ENCODE results near the gene MAGI2.

Gene MAGI2

DNA sequence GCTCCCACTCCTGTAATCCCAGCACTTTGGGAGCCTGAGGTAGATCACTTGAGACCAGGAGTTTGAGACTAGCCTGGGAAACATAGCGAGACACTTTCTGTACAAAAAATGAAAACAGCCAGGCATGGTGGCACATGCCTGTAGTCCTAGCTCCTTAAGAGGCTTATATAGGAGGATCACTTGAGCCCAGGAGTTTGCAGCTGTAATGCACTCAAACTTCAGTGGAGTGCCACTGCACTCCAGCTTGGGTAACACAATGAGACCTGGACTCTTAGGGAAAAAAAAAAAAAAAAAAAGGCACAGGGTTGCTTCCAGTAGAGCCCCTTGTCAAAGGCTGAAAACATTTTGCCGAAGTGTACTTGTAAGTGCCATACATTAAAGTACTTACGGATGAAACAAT is 1459.6 kb downstream of the MAGI2 start:
- no peak overlapping the region for H3K4me3 ChIP-seq (ENCODE audit: low read depth, low read length)
- TF ChIP-seq, protein P1, sequence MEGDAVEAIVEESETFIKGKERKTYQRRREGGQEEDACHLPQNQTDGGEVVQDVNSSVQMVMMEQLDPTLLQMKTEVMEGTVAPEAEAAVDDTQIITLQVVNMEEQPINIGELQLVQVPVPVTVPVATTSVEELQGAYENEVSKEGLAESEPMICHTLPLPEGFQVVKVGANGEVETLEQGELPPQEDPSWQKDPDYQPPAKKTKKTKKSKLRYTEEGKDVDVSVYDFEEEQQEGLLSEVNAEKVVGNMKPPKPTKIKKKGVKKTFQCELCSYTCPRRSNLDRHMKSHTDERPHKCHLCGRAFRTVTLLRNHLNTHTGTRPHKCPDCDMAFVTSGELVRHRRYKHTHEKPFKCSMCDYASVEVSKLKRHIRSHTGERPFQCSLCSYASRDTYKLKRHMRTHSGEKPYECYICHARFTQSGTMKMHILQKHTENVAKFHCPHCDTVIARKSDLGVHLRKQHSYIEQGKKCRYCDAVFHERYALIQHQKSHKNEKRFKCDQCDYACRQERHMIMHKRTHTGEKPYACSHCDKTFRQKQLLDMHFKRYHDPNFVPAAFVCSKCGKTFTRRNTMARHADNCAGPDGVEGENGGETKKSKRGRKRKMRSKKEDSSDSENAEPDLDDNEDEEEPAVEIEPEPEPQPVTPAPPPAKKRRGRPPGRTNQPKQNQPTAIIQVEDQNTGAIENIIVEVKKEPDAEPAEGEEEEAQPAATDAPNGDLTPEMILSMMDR (conservative IDR thresholded peaks at IDR 0.05; ENCODE audit: low read depth, low read length), result no peak
- no peak for DNase-seq (ENCODE audit: low read depth)

DNA sequence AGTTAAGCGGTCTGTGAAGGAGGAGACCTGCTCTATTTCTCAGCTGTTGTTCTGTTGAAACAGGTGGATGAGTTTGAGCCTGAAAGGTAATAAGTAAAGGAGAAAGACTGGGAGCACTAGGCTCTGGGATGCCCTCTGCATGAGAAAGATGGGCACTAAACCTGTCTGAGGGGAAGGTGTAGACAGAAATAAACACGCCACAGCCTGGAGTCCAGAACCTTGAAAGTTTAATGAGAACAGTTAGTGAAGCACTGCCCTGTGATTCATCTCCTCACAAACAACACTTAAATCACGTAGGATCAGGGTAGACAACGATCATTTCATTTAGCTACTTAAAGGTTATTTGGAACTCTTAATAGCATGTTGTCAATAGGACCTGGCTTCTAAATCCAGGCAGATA is 1461.8 kb downstream of the MAGI2 start:
- no peak overlapping the region for H3K4me3 ChIP-seq (ENCODE audit: low read depth, low read length)
- TF ChIP-seq, protein P1 (conservative IDR thresholded peaks at IDR 0.05; ENCODE audit: low read depth, low read length), result no peak
- no peak for DNase-seq (ENCODE audit: low read depth)

DNA sequence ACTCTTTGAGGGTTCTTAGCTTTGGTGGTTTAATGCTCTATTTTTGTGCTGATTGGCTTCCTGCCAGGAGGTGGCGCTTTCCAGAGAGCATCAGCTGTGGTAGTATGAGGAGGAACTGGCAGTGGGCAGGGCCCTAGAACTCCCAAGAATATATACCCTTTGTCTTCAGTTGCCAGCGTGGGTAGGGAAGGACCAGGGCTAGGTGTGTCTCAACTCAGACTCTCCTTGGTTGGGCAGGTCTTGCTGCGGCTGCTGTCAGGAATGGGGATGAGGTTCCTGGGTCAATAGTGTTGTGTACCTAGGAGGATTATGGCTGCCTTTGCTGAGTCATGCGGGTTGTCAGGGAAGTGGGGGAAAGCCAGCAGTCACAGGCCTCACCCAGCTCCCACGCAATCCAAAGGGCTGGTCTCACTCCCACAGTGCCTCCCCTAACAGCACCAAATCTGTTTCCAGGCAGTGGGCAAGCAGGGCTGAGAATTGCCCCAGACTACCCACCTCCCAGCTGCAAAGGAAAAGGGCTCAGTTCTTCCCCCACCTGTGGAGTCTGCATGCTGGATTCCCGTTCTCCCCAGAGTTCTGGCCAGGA is 1463.4 kb downstream of the MAGI2 start:
- no peak overlapping the region for H3K4me3 ChIP-seq (ENCODE audit: low read depth, low read length)
- TF ChIP-seq, protein P1 (conservative IDR thresholded peaks at IDR 0.05; ENCODE audit: low read depth, low read length), result no peak
- DNase-seq (ENCODE audit: low read depth), result no peak

DNA sequence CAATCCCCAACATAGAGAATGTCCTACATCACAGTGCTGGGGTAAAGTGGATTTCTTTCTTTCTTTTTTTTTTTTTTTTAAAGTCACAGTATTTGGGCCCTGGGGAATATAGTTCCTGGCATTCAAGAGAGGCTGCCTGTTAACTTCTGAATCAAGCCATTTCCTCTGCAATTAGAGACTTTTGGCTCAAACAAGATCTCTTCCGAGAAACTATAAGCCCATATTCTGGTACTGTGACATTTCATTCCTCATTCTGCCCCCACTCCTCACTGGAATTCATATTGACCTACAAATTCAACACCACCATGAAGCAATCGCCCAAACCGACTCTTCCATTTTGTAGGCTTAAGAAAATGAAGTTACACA is 1467.5 kb downstream of the MAGI2 start:
- H3K4me3 ChIP-seq (ENCODE audit: low read depth, low read length), result no peak overlapping the region
- peak; percentile 54 for DNase-seq (ENCODE audit: low read depth)
- TF ChIP-seq, protein P1 (conservative IDR thresholded peaks at IDR 0.05; ENCODE audit: low read depth, low read length), result no peak

DNA sequence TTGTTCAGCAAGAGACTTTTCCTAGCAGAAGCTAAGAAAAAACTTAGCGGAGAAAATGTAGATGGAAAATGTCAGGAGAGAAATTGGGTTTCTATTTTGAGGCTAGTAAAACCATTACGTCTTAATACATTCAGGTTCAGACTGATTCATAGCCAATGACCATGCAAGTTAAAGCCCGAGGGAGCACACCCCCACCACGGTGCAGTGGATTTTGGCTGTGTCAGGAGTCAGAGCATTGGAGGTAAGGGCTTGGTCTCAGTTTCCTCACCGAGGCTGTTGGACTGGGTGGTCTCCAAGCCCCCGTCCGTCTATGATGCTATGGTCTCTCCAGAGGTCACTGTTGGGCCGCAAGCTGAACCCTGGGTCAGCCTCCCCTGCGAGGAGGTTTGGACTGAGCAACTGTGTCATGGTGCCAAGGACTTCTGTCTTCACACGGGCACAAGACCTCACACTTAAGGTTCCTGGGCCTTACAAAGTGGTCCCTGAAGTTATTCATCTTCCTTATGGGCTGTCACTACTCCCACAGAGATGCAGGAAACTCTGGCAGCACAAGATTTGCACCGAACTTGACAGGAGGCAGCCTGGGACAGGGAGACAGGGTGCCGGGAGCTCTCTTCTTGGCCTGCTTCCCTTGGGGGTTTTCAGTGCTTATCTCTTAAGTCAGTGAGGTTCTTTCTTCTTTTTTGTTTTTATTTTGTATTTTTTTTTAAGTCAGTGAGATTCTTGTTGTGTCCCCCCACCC is 1468.1 kb downstream of the MAGI2 start:
- no peak for DNase-seq (ENCODE audit: low read depth)
- TF ChIP-seq, protein P1 (conservative IDR thresholded peaks at IDR 0.05; ENCODE audit: low read depth, low read length), result no peak
- no peak overlapping the region for H3K4me3 ChIP-seq (ENCODE audit: low read depth, low read length)

DNA sequence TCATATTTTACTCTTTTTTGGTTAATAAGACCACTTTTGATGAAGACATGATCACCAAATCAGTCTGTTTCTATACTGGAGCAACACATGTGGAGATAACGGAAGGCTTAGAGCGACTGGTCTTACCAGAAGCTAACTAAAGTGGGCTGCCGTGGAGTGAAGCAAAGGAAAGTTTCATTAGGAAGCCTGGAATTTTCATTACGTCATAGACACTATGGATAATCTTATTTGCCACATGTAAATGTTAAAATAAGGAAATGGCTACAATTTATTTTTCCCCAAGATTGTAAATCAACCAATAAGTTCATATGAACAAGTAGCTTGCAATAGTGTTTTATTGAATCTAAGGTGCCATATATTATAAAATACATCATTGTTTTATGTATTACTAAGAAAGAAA is 1469.5 kb downstream of the MAGI2 start:
- no peak for DNase-seq (ENCODE audit: low read depth)
- H3K4me3 ChIP-seq (ENCODE audit: low read depth, low read length), result no peak overlapping the region
- TF ChIP-seq, protein P1 (conservative IDR thresholded peaks at IDR 0.05; ENCODE audit: low read depth, low read length), result no peak

Data from choroid plexus epithelial cell (primary cell).